ENCODE results near the gene SLC25A21. TPM values are rescaled to one million over a fixed set of nuclear protein-coding genes. Genes with fewer than 3 reads are reported as not detected.

SLC25A21 gene
- polyA plus RNA-seq, 2 of the 4 experiments (the other 2 are of a cell fraction), result 0.68 to 1.4 TPM

- TF ChIP-seq E2F6 (IDR thresholded peaks at IDR 0.05; ENCODE audit: borderline replicate concordance, low read depth) (no peak), USF2 (IDR thresholded peaks at IDR 0.05) (no peak), ZSCAN20 (CRISPR knock-in tag; IDR thresholded peaks at IDR 0.05) (no peak), HES2 (IDR thresholded peaks at IDR 0.05) (no peak), HOXA7 (CRISPR knock-in tag; IDR thresholded peaks at IDR 0.05) (no peak), EHMT2 (IDR thresholded peaks at IDR 0.05; ENCODE audit: low read depth) (no peak), BCL3 (IDR thresholded peaks at IDR 0.05) (no peak), ATOH8 (CRISPR knock-in tag; IDR thresholded peaks at IDR 0.05; ENCODE audit: low read depth) (no peak), RFX5 (IDR thresholded peaks at IDR 0.05) (no peak), SREBF2 (IDR thresholded peaks at IDR 0.05) (no peak), MAX (IDR thresholded peaks at IDR 0.05) (no peak), PBX3 (IDR thresholded peaks at IDR 0.05) (no peak), RARB (CRISPR knock-in tag; IDR thresholded peaks at IDR 0.05) (no peak), EHF (CRISPR knock-in tag; IDR thresholded peaks at IDR 0.05) (no peak), NPAS2 (CRISPR knock-in tag; IDR thresholded peaks at IDR 0.05; ENCODE audit: borderline replicate concordance) (no peak), REST (IDR thresholded peaks at IDR 0.05) (no peak), GATA3 (IDR thresholded peaks at IDR 0.05; ENCODE audit: borderline replicate concordance) (no peak), KDM5A (IDR thresholded peaks at IDR 0.05) (no peak), RAD21 (conservative IDR thresholded peaks at IDR 0.05 in 1 of 2, IDR thresholded peaks at IDR 0.05 in 1 of 2) (peak; percentile 52 to 53), RCOR1 (IDR thresholded peaks at IDR 0.05; ENCODE audit: low read depth, low read length) (no peak), POLR2AphosphoS2 (conservative IDR thresholded peaks at IDR 0.05; ENCODE audit: low read length) (no peak), BHLHE40 (IDR thresholded peaks at IDR 0.05; ENCODE audit: low read depth, low read length) (no peak), NFE2L2 (conservative IDR thresholded peaks at IDR 0.05; ENCODE audit: low read length) (no peak), HOXB13 (CRISPR knock-in tag; IDR thresholded peaks at IDR 0.05; ENCODE audit: low read depth) (no peak), SMC3 (IDR thresholded peaks at IDR 0.05) (peak; percentile 29; the same call in 1 of the 3 replicates), CTCF (IDR thresholded peaks at IDR 0.05) (peak; percentile 31; the same call in 2 of the 3 replicates)
- WGBS (ENCODE audit: missing lambda C conversion rate), result 49% methylated on average over 3 of the region's 3 CpGs
- no peak for FAIRE-seq
- POLR2A ChIA-PET, result no interaction called here
- Histone ChIP-seq H3K4me2 (no peak overlapping the region), H3K9me3 (no peaks in the 10 kb centered on the region), H3K27ac (no peak overlapping the region), H3K4me1 (peaks cover 20% of the 10 kb centered on the region), H3K4me3 (no peak overlapping the region)
- peak; percentile 76 to 85; a peak in 5 of 6 replicates for ATAC-seq
- peak in 1 of 2 experiments; percentile 56 for DNase-seq (ENCODE audit: low read depth in 1 of 2, low spot score in 1 of 2)
- CTCF ChIA-PET, result interaction anchor here (0.8 to 2.0 kb wide), 3 partner anchors 9 to 480 kb away, joined by 3 to 8 read pairs (median 5); no protein-coding TSS in a partner anchor
These were observed 47.8 kb downstream of the SLC25A21 start for GRCh38 chr14:37124614-37125013.
